ENCODE measurements around the gene MTHFSD.

The MTHFSD gene

DNA sequence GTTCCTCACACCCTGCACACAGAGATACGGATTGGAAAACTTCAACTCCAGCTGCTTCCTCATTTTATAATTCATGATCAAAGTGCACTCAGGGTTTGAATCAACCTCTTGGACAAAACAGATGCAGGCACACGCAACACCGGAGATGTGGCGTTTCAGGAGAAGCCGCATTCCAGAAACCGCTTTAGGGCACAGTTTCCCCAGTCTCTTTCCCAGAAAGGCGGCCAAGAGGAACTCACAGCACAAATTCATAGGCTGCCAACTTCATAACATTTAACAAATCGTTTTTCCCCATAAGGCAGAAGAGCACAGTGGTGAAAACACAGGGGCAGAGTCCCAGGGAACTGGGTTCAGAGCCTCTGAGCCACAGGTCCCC is 8.4 kb downstream of the MTHFSD start:
- no peak for DNase-seq

DNA sequence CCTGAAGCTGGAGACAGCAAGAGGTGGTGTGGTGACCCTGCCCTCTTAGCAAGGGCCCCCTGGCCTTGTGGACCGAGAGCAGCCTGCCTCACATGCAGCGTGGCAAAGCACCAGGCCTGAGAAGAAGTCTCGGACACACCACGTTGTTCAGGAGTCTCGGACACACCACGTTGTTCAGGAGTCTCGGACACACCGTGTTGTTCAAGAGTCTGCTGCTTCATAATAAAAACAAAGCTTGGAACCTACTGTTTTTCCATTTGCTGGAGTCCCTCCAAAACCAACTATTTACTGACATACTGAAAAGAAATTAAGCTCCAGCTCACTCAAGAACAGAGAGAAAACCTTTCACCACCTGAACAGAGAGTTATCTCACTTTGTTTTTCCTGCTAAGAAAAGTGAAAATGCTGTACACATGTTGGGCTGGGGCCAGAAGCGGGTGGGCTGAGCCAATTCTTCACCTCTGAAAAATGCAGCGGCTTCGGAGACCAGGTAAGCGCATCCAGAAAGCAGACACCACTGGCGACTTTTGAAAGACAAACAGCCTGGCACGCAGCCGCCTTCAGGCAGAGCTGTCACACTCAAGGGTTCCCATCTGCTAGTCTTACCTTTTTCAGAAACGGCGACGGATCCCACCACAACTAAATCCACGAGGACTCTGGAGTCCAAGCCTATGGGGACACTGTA is 8.9 kb downstream of the MTHFSD start:
- DNase-seq: no peak

DNA sequence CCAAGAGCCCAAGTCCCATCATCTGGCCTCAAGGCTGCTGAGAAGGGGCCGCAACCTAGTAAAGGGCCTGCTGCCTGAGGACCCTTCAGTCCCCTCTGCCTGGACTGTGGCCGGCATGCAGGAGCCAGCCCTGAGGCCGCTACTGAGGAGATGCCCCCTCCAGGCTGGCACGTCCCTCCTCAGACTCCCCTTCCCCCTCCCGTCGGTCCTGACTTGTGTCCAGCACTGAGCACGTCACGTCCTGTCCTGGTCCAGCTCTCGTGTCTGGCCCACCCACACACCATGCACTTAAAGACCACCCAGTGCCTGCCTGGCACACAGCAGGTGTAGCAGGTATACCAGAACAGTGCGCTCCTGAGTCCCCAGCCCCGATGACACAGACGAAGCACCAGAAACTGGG is 9.6 kb downstream of the MTHFSD start:
- no peak for DNase-seq

DNA sequence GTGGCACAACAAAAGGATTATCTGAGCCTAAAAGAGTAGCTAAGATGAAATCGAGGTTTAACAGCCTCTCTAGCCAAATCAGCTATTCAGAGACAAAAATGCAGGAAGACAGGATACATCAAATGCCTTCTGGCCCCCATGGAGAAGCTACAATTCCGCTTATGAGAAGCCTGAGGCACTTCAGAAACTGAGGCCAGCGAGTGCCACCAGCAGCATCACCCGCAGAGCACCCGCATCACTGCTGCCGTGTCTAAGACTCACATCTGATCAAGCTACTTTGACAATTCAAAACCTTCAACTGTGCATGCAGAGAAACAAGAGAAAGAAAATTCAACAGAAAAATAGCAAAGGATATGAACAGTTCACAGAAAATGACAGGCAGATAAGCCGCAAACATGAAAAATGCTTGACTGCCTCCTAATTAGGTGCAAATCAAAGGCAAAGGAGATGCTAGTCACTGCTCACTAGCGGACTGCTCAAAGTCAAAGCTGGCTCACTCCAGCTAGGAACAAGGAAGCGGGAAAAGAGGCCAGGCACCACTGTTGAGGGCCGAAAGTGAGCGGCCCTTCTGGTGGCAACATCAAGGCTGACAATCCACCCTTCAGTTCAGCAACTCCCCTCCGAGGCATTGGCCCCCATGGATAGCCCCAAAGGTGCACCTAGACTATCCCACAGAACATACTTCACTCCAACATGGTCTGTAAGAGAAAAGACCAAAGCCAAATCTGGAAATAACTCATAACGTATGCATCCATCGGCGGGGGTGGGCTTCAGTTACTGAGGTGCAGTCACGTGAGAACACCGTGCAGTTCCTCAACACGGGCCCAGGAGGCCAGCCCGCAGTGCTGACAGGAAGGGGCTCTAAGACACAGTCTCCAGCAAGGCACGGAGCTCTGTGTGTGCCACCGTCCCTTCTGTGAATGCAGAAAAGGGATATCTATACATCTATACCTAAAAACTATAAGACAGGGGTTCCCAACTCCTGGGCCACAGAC is 12.0 kb downstream of the MTHFSD start:
- no peak for DNase-seq

DNA sequence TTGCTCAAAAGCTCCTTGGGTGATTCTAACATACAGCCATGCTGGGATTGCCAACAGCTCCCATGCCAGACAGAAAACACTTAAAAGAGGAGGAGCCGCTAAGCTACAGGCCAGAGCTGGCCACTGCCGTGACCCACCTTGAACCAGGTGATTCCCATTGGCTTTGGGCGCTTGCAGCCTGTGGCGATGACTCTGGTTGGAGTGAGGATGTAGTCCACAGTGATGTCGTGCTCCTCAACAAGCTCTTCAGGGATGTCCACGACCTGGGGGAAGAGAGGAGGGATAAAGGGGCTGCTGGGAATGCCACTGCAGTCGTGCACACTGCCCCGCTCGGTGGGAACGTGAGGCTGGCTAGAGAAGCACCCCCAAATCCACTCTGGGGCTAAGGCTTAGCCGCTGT is 13.5 kb downstream of the MTHFSD start:
- no peak for DNase-seq

DNA sequence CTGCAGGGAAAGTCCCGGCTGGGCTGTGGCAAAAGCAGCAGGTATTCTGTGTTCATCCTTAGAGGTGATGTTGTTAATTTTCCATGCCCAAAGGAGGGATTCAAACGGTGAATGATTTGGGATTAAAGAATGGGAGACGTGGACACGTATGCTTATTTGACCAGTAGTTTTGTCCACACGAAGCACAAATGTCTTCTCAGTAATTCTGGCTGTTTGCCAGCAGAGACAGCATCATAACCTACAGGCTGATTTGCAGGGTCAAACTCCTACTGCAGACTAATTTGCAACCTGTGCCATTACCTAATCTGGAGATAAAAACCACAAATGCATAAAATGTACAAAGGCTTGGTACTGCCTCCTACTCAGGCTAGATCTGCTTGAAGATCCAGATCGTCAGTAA is 14.1 kb downstream of the MTHFSD start:
- no peak for DNase-seq

DNA sequence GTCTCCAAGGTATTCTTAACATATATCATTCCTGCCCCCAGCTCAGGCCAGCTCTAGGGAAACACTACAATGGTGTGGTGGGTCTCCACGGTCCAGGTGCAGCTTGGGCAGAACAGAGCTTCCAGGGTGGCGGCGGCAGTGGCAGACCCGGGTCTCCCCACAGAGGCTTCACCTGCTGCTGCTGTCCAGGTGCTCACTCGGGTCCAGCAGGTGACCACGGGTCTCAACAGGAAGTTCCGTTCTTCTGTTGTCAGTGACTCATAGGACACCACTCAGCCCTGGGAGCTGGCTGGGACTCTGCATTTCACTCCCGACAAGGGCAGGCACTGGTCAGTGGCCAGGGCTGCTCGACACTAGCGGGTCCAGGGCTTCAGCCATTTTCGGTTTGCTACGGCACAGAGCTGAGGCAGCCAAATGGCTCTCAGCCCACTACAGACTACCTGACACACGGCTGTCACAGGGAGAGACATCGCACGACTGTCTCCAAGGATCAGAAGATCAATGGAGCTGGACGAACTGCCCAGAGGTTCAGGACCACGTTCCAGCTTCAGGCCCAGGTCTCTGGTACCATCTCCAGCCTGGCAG is 16.7 kb downstream of the MTHFSD start:
- DNase-seq: no peak

DNA sequence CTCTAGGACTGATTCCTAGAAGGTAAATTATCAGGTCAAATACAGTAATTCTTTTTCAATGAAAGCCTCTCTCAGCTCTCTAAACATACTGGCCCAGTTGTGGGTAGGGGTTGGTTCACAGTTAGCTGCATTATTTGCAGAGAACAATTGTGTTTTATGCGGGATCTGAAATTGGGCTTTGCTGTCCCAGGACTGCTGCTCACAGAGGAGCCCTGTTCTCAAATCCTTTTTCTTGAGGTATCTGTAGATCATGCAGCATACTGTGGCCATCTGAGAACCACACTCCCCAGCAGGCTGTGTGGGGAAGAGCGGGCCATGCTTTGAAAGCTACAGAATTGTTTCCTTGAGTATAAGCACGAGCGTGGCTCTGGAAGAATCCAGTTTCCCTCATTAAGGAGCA is 17.5 kb downstream of the MTHFSD start:
- no peak for DNase-seq

DNA sequence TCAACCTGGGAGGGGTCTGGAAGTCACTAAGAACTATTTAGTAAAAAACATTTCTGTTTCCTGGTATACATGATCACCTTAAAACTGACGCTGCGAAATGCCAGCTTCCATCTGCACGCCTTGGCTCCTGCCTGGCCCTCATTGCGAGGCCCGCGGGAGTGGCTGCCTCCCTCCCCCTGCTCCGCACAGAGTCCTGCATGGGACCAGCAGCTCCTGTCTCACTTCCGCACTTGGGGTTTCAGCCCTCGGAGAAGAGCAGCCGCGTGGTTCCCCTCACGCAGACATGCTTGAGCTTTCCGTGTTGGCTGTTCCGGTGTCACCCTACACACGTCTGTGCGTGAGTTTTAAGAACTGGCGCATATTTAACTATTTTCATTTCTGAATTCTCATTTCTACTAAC is 18.4 kb downstream of the MTHFSD start:
- DNase-seq: no peak

DNA sequence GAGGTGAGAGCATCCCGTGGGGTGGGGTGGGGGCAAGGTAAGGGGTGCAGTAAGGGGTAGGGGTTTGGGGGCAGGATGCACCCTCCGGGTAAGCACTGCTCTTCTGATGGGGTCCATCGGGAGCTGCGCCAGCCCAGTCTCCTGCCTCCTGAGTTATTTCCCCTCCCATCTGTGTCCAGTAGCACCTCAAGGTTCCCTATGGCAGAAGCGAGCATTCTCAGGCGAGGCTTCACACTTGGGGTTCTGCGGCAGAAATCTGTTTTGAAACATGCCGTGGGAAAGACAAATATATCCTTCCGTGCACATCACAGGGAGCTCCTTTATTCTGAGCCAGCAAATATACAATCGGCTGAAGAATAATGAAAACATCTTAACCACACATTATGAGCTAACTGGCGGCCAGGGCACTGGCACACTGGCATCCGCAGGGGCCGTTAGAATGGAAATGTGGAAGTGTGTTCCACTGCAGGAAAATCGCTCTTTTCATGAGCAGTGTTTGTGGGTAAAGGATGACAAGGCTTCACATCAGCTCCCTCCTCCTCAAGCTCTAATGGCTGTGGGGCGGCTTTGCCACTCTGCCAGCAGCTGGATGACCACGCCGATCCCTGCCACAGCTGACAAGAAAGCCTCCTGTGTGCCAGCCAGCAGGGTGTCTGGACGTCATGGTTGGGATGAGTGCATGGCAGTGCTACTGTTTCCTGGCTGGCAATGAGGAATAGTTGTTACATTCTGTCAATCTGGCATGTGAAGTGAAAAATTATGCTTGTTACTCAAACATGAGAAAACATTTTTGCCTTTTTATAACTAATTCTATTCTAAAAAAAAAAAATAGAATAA is 20.0 kb downstream of the MTHFSD start:
- no peak for DNase-seq

DNA sequence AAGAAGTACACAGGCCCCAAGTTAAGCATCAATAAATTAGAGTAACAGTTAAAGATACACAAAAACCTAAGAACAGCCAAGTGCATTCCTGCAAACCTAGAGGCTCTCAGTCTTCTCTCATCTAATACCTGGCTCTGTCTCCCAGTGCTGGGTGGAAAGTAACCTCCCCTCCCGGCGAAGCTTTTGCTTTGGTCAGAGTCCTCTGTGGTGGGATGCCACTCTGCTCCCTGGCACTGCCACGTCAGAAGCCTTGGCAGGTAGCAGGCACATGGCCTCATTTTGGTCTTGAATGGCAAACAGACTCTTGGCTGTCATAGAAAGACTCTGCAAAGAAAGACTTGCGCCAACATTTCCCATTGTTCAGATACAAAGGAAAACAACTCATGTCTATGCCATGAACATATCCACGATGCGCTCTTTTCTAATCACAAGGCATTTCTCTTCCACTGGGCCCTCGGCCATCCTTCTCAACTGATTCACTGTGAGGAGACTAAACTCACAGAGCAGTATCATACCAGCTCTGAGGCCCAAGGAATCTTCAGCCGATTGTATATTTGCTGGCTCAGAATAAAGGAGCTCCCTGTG is 21.2 kb downstream of the MTHFSD start:
- DNase-seq: no peak

DNA sequence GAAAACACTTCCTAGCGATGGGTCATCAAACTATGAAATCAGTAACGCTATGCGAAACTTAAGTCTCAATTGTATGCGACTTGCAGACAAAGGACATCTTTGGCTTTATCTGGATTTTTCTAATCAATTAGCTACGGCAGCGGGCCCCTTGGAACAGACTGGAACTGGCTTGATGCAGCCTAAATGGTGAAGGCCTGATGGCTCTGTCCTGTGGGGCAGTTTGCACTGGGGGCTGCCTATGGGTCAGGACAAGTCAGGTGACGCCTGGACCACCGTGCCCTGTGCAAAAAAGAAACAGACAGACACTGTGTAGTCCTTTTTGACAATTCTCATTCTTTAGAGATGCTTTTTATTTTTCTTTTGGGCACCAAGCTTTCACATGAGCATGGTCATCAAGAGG is 22.0 kb downstream of the MTHFSD start:
- no peak for DNase-seq

DNA sequence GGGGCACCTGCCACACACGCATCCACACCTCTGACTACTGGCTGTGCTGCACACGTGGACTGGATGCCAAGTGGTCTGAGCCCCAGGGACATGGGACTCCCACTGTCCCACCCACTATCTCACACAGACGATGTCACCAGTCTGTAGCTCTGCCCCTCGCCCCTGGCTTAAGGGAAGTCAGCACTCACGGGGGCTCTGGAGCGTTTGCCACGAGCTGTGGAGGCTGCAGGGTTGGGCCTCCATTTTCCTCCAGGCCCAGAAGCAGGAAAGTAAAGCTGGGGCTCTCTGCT is 22.6 kb downstream of the MTHFSD start:
- DNase-seq: no peak

DNA sequence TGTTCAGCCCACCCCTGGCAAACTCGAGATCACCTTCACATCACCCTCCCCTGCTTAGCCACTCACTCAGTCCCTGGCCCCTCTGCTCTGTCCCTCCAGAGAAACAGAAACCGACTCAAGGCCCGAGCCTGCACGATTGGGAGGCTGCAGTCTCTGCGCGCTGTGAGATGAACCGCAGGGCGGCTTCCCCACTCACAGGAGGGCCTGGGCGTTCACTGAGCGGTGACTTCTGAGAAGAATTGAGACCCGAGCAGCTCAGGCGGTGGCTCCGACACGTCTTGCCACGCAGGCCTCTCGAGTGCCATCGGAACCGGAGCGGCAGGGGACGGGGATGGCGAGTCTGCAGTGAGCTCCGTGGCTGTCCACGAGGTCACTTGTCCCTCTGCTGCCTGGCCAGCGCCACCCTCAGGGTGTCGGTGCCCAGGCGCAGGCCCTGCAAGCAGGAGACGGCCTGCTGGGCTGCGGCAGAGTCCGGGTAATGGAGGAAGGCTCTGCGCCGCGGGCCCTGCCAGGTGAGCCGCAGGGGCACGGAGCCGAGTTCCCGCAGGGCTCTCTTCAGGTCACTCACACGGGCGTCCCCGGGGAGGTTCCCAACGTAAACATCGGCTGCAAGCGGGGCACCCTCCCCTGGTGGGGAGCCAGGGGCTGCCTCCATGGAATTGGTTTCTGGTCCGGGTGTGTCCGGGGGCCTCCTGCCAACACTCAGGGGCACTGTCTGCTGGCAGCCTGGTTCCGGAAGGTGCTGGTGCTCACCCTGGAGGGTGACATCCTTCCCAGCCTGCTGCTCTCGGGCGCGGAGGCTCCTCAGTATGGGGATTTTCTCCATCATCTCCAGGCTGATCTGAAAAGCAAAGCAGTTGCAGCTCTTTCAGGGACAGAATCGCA is 23.2 kb downstream of the MTHFSD start:
- DNase-seq: no peak

DNA sequence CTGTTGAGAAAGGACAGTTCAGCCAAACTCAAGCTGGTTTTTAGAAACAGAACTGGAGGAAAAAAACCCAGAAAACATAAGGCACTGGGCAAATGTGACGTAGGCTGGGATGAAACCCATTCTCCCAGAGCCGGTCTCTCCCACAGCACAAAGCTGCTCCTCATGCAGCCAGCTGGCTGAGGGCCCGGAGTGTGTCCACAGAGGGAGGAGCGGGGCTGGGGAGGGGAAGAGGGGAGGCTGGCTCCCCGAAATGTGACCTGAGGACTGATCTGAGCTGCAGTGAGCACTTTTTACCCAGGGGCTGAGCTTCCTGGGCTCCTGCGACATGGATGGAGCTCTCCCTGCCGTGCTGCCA is 23.9 kb downstream of the MTHFSD start:
- no peak for DNase-seq

DNA sequence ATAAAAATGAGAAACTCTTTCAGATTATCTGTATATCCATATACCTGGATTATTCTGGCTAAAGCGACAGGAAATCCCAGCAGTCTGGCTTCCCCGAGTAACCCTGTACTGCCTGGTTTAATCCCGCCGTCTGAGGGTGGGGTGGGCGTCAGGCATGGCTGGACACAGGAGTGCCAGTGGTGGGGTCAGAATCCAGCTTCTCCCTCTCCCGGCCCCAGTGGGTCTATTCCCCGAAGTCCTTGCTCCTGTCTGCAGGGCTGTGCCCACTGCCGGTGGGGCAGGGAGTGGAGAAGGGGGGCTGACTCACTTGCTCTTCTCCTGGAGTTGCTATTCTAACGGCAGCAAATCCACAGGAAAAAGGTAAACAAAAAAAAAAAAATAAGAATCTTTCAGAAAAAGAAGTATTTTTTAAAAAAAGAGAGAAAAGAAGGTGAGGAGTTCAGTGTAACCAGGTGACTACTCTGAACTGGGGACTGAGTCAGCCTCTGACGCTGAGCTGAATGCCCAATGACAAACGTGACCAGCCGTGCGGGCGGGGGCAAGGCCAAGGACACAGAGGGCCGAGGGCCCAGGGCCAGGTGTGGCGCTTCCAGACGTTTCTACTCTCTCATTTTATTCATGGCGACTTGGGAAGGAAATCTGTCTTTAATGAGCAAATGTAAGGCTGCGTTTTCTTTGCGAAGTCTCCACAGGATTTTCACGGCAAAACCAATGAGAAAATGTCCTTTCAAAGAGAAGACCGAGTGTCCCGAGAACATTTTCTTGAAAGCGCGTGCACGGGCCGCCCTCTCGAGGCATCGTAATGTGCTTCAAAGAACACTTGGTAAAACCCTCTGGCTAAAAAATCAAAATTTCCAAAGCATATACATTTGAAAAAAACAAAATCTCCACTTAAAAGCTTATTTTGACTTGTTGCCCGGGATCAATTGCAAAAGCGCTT is 24.5 kb downstream of the MTHFSD start:
- DNase-seq: no peak

DNA sequence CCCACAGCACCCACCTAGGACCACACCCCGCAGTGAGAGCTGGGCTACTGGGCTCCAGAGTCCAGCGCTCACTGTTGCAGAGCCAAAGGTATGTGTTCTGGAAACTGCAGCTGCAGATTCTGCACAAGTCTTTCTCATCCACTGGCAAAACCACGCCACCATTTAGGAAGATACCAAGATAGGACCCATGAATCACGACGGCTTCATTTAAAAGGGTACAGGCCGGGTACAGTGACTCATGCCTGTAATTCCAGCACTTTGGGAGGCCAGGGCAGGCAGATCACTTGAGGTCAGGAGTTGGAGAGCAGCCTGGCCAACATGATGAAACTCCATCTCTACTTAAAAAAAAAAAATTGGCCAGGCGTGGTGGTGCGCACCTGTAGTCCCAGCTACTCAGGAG is 25.9 kb downstream of the MTHFSD start:
- no peak for DNase-seq

DNA sequence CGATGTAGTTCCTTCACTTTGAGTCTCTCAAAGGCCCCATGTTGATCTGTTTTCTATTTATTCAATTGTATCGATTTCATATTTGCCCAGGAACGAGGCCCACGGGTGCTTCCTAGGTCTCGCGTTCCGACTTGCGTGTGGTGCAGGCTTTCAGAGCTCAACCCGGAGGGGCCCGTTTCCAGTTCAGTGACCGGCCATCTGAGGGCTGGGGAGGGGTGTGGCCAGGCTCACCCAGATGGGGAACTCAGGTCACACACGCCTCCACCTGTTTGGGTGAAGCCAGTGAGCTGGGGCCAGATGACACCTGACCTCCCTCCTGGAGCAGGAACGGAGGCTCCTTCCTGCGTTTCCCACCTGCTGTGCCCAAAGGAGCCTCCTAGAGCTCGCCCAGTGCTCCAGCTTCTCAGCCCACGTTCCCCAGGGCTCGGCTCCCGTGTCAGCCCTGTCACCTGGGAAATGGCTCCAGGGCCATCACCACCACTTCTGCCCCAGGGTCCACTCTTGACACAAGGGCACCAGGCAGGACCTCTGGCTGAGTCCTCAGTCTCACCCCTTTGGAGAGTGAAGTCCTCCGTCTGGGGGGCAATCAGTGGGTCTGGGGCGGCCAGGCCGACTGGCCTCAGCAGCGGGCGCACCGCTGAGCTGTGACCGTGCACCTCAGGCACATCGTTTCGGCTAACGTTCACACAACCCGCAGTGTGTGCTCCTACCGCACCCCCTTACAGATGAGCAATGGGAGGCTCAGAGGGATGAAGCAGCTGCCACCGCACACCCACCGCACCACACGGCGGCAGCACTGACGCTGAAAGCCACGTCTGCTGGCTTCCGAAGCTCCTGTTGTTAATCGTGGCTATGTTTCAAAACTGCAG is 26.7 kb downstream of the MTHFSD start:
- no peak for DNase-seq

DNA sequence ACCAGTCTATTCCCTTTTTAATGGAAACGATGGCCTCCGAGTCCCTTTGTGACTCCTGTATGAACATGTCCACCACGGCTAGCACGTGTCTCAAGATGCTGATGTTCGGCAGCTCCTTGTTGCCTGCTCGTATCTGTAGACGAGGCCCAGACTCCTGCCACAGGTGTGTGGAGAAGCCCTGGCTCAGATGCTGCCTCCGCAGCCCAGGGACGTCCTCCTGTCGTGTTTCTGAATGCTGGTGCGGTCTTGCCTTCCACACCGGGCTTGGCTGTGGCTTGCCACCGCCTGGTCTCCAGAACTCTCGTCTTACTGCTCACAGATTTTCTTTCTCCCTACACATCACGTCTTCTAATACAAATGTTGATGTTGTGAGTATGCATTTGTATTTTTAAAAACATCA is 27.7 kb downstream of the MTHFSD start:
- DNase-seq: no peak

DNA sequence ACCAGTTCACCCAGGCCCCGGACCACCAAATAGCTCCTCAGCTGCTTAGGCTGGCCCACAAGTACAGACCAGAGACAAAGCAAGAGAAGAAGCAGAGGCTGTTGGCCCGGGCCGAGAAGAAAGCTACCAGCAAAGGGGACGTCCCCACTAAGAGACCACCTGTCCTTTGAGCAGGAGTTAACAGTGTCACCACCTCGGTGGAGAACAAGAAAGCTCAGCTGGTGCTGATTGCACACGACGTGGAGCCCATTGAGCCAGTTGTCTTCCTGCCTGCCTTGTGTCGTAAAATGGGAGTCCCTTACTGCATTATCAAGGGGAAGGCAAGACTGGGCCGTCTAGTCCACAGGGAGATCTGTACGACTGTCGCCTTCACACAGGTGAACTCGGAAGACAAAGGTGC is 29.3 kb downstream of the MTHFSD start:
- DNase-seq: no peak
